Spleen (tissue), 11 donors: Measurements from ENCODE around the gene POU6F1. TPM values are rescaled to one million over a fixed set of nuclear protein-coding genes. Genes with fewer than 3 reads are reported as not detected.
"Not testable (repeated sequence)": the region's sequence is repeated elsewhere in the genome, so short reads cannot be mapped to it uniquely, and the experiment has no call there.

Source experiments
- DNase-seq: peaks from one replicate; pipeline ENCODE4 v3.0.0-alpha.2; 2020
- H3K27ac ChIP-seq, 8 donors: fragments of 200-600 bp; sonication (generic) in 7 of 8; 1 replicate in 4 of 8; 2 replicates in 4 of 8; pipeline versions ENCODE4 v1.5.0 to v1.8.0; 2016 to 2021; ENCODE audit warnings: inconsistent platforms in 4 of 8, mild to moderate bottlenecking in 4 of 8, moderate library complexity in 1 of 8
- H3K27me3 ChIP-seq, 7 donors: fragments of 200-600 bp; sonication (generic) in 6 of 7; replicated peaks in 1 of 7; 1 replicate in 4 of 7; 2 replicates in 3 of 7; pipeline versions ENCODE4 v1.5.0 to v1.8.0; 2016 to 2021; ENCODE audit warnings: inconsistent platforms in 3 of 7, mild to moderate bottlenecking in 1 of 7
- H3K36me3 ChIP-seq, 6 donors: fragments of 200-600 bp; sonication (generic) in 5 of 6; 1 replicate in 4 of 6; 2 replicates in 2 of 6; pipeline versions ENCODE4 v1.5.0 to v1.8.0; 2016 to 2021; ENCODE audit warnings: inconsistent platforms in 2 of 6
- H3K4me1 ChIP-seq, 6 donors: fragments of 200-600 bp; sonication (generic) in 5 of 6; 1 replicate in 3 of 6; 2 replicates in 3 of 6; pipeline versions ENCODE4 v1.5.0 to v1.8.0; 2016 to 2021; ENCODE audit warnings: inconsistent platforms in 3 of 6
- H3K4me3 ChIP-seq, 8 donors: fragments of 200-600 bp; sonication (generic) in 7 of 8; 1 replicate in 4 of 8; 2 replicates in 4 of 8; pipeline versions ENCODE4 v1.5.0 to v1.8.0; 2016 to 2021; ENCODE audit warnings: inconsistent platforms in 4 of 8, mild to moderate bottlenecking in 4 of 8, moderate library complexity in 2 of 8
- H3K9me3 ChIP-seq, 8 donors: fragments of 200-600 bp; sonication (generic) in 7 of 8; 1 replicate in 4 of 8; 2 replicates in 4 of 8; pipeline versions ENCODE4 v1.5.0 to v1.8.0; 2016 to 2021; ENCODE audit warnings: inconsistent platforms in 4 of 8
- POLR2A ChIP-seq, 3 donors: fragments of 450-650 bp; IDR thresholded peaks; one replicate each; pipeline ENCODE4 v1.5.1; 2017; ENCODE audit warnings: antibody characterized with exemption in 3 of 3, mild to moderate bottlenecking in 1 of 3
- POLR2AphosphoS5 ChIP-seq, 3 donors: sonication (generic); formaldehyde crosslinking; IDR thresholded peaks; one replicate each; pipeline ENCODE4 v1.5.1; 2017; ENCODE audit warnings: antibody characterized with exemption in 3 of 3
- WGBS, 5 donors: extraction: QIAGEN DNeasy Blood & Tissue Kit in 3 of 5; methylation state at CpG; one replicate each; pipeline versions ENCODE4 v1.1.5 to v1.1.7; 2013 to 2018; 5-methylcytosine and 5-hydroxymethylcytosine counted together
- intact Hi-C: fragments of 100-400 bp; cut with DNase I; formaldehyde crosslinking; loops from one replicate; pipeline ENCODE4 v1.15.0; 2023; ENCODE audit warnings: low total_unique reads
- polyA plus RNA-seq, 3 donors: library from polyadenylated mRNA; stranded (reverse); fragments of 200-250 nt; gene quantifications; one replicate each; pipeline ENCODE4 v1.2.1, GENCODE V29; 2013
- total RNA-seq, 7 donors: library from RNA; depleted of rRNA in 3 of 7; stranded (reverse); fragments of >200 nt in 3 of 7; fragmentation: NEBNext Ultra II Directional in 4 of 7; extraction: Animal tissue kit (Norgen Biotek cat#: 25700) in 4 of 7; gene quantifications; one replicate each; pipeline versions ENCODE4 v1.1.0 to v1.2.1, GENCODE V29; 2016 to 2021
- TF ChIP-seq, protein P1 (sequence below), 11 experiments: fragments of 200-600 bp in 7 of 11; fragments of 450-650 bp in 4 of 11; sonication (generic) in 4 of 11; IDR thresholded peaks in 8 of 11; conservative IDR thresholded peaks in 3 of 11; 1 replicate in 7 of 11; 2 replicates in 4 of 11; pipeline versions ENCODE4 v1.4.0 to v1.8.0; 2016 to 2021; ENCODE audit warnings: antibody characterized with exemption in 11 of 11, inconsistent platforms in 4 of 11, mild to moderate bottlenecking in 1 of 11
- donor health status: healthy with polysubstance abuse.
- donor health status: DM: no; HTN: no; CAD: no; lungs with moderate emphysema.
- donor health status: DM: no; HTN: no; CAD: no.
- donor health status: Bipolar disorder and iron deficiency.
- donor health status: healthy.
- donor health status: DM: no; HTN: no; CAD: no.
- donor health status: DM: yes; HTN: yes; CAD: no.

Gene POU6F1
- total and polyA plus RNA-seq, 10 donors, result 3.9 to 27.1 (median 18.5) TPM

DNA sequence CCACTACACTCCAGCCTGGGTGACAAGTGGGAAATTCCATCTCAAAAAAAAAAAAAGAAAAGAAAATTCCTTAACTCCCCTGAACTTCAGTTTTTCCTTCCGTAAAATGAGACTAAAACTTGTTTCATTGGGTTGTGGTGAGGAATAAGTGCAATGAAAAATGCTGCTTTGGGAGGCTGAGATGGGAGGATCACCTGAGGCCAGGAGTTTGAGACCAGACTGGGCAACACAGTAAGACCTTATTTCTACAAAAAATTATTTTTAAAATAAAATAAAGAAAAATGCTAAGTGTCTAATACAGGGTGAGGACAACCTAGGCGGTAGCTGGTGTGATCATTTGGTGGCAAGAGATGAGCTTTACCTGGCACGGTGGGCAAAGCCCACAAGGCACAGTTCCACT lies 45.5 kb upstream of the POU6F1 start:
- TF ChIP-seq, protein P1, sequence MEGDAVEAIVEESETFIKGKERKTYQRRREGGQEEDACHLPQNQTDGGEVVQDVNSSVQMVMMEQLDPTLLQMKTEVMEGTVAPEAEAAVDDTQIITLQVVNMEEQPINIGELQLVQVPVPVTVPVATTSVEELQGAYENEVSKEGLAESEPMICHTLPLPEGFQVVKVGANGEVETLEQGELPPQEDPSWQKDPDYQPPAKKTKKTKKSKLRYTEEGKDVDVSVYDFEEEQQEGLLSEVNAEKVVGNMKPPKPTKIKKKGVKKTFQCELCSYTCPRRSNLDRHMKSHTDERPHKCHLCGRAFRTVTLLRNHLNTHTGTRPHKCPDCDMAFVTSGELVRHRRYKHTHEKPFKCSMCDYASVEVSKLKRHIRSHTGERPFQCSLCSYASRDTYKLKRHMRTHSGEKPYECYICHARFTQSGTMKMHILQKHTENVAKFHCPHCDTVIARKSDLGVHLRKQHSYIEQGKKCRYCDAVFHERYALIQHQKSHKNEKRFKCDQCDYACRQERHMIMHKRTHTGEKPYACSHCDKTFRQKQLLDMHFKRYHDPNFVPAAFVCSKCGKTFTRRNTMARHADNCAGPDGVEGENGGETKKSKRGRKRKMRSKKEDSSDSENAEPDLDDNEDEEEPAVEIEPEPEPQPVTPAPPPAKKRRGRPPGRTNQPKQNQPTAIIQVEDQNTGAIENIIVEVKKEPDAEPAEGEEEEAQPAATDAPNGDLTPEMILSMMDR (IDR thresholded peaks at IDR 0.05 in 8 of 11, conservative IDR thresholded peaks at IDR 0.05 in 3 of 11), result no peak
- TF ChIP-seq POLR2A (IDR thresholded peaks at IDR 0.05) (no peak), POLR2AphosphoS5 (IDR thresholded peaks at IDR 0.05) (no peak)
- no peaks in the 10 kb centered on the region for H3K27me3 ChIP-seq
- peaks cover 0 to 35% (median 18%) of the 10 kb centered on the region in 6 donors for H3K4me1 ChIP-seq
- DNase-seq, result no peak
- intact Hi-C loops, result loop anchor here (5.0 kb wide), 1 partner anchor 79 kb away; no protein-coding TSS in a partner anchor
- no peaks in the 10 kb centered on the region for H3K9me3 ChIP-seq
- peak overlapping the region in 6 of 8 donors; percentile 39 to 65 (median 48) for H3K27ac ChIP-seq
- no peak overlapping the region for H3K4me3 ChIP-seq
- H3K36me3 ChIP-seq, result no peaks in the 10 kb centered on the region
- WGBS, 5 donors, result 94 to 99% (median 97%) methylated on average over 3 of the region's 3 CpGs

DNA sequence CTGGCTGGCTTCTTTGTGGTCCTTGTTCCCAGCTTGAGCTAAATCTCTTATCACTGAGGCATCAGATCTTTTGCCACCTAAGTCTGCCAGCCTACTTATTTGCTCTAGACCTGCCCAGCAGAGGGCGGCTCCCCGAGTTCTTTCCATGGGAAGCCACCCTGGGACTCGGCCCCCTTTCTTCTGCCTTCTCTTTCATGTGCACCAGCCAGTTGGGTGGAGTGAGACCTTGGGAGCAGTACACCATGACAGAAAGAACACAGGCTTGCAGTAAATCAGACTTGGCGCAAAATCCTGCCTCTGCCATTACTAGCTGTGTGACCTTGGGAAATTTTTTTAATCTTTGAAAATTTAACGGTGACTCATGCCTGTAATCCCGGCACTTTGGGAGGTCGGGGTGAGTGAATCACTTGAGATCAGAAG lies 44.9 kb upstream of the POU6F1 start:
- peaks cover 0 to 30% (median 13%) of the 10 kb centered on the region in 6 donors for H3K4me1 ChIP-seq
- TF ChIP-seq POLR2A (IDR thresholded peaks at IDR 0.05) (no peak), POLR2AphosphoS5 (IDR thresholded peaks at IDR 0.05) (peak in 1 of 3 donors; percentile 45)
- TF ChIP-seq, protein P1 (IDR thresholded peaks at IDR 0.05 in 8 of 11, conservative IDR thresholded peaks at IDR 0.05 in 3 of 11), result peak in 9 of 11 experiments; percentile 6 to 56 (median 39)
- no peak overlapping the region for H3K4me3 ChIP-seq
- intact Hi-C loops, result loop anchor here (5.0 kb wide), 1 partner anchor 80 kb away; no protein-coding TSS in a partner anchor
- H3K27me3 ChIP-seq, result no peaks in the 10 kb centered on the region
- WGBS, 5 donors, result 43 to 64% (median 49%) methylated on average over 7 of the region's 7 CpGs
- peak overlapping the region in 6 of 8 donors; percentile 39 to 65 (median 48) for H3K27ac ChIP-seq
- no peaks in the 10 kb centered on the region for H3K36me3 ChIP-seq
- DNase-seq, result peak; percentile 82
- H3K9me3 ChIP-seq, result no peaks in the 10 kb centered on the region

DNA sequence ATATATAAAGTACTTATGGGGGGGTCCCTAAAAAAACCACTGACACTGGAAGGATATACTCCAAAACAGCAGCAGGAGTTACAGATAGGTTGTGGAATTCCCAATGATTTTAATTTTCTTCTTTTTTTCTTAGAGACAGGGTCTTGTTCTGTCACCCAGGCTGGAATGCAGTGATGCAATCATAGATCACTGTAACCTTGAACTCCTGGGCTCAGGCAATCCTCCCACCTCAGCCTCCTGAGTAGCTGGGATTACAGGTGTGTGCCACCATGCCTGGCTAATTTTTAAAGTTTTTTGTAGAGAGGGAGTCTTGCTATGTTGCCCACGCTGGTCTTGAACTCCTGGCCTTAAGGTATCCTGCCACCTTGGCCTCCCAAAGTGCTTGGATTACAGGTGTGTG lies 41.7 kb upstream of the POU6F1 start:
- H3K27ac ChIP-seq, result not testable (repeated sequence)
- 94 to 100% (median 96%) methylated on average over 1 of the region's 1 CpG for WGBS, 5 donors

DNA sequence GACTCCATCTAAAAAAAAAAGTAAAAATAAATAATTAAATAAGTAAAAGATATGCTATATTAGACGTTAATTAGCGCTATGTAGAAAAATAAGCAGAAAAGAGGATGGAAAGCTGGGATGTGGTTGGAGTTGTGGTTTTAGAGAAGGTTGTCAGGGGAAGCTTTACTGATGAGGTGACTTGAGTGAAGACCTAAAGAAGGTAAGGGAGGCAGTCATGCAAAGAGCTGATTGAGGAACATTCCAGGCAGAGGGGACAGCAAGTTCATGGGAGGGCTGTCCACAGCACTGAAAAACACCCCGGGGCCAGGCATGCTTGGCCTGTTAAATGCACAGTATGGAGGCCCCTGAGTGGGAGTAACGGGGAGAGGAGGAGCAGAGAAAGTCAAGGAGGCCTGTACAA lies 36.7 kb upstream of the POU6F1 start:
- no peak overlapping the region for H3K4me3 ChIP-seq
- intact Hi-C loops, result no loop called here
- H3K27me3 ChIP-seq, result no peaks in the 10 kb centered on the region
- TF ChIP-seq POLR2AphosphoS5 (IDR thresholded peaks at IDR 0.05) (no peak), POLR2A (IDR thresholded peaks at IDR 0.05) (no peak)
- TF ChIP-seq, protein P1 (IDR thresholded peaks at IDR 0.05 in 8 of 11, conservative IDR thresholded peaks at IDR 0.05 in 3 of 11), result no peak
- peaks cover 0 to 11% (median 2%) of the 10 kb centered on the region in 6 donors for H3K4me1 ChIP-seq
- peaks cover 0 to 13% (median 0%) of the 10 kb centered on the region in 6 donors for H3K36me3 ChIP-seq
- H3K27ac ChIP-seq, result no peak overlapping the region
- 75 to 79% (median 78%) methylated on average over 4 of the region's 4 CpGs for WGBS, 5 donors
- no peaks in the 10 kb centered on the region for H3K9me3 ChIP-seq
- DNase-seq, result peak; percentile 4

More for the DNA sequence above, 41.7 kb upstream of the POU6F1 start:
- H3K4me3 ChIP-seq, H3K36me3 ChIP-seq, DNase-seq, intact Hi-C loops, H3K9me3 ChIP-seq, H3K27me3 ChIP-seq: not testable (repeated sequence)
- H3K4me1 ChIP-seq, result peaks cover 0 to 18% (median 4%) of the 10 kb centered on the region in 6 donors
